HUDEP-2 (cell line): ENCODE measurements around the gene UTS2B.
"Not testable (repeated sequence)": the region's sequence is repeated elsewhere in the genome, so short reads cannot be mapped to it uniquely, and the experiment has no call there.

Experiments
- DNase-seq, 76 experiments: peaks; one replicate each; lab custom pipeline; 2025; ENCODE audit not compliant: unreplicated experiment in 76 of 76; lab: John Stamatoyannopoulos, UW

Gene UTS2B

GRCh38 chr3:191253089-191253799 is 77.1 kb downstream of the UTS2B start:
- no peak for DNase-seq

- no peak for DNase-seq
These were observed 83.7 kb downstream of the UTS2B start for GRCh38 chr3:191246630-191247029.

GRCh38 chr3:191246034-191246433 is 84.3 kb downstream of the UTS2B start:
- DNase-seq, result not testable (repeated sequence)

GRCh38 chr3:191244242-191244867 is 86.0 kb downstream of the UTS2B start:
- DNase-seq, result peak in 1 of 76 experiments; percentile 18

GRCh38 chr3:191240486-191240885 is 89.8 kb downstream of the UTS2B start:
- no peak for DNase-seq

- no peak for DNase-seq
These were observed 90.8 kb downstream of the UTS2B start for GRCh38 chr3:191239407-191240031.

GRCh38 chr3:191238321-191238817 is 92.0 kb downstream of the UTS2B start:
- DNase-seq, result no peak

GRCh38 chr3:191237047-191237882 is 93.1 kb downstream of the UTS2B start:
- no peak for DNase-seq

- no peak for DNase-seq
These were observed 93.7 kb downstream of the UTS2B start for GRCh38 chr3:191236646-191237045.

- no peak for DNase-seq
These were observed 94.7 kb downstream of the UTS2B start for GRCh38 chr3:191235331-191236314.

GRCh38 chr3:191234216-191234615 is 96.1 kb downstream of the UTS2B start:
- DNase-seq, result no peak

GRCh38 chr3:191227541-191227940 is 102.8 kb downstream of the UTS2B start:
- no peak for DNase-seq

- no peak for DNase-seq
These were observed 108.7 kb downstream of the UTS2B start for GRCh38 chr3:191221638-191222037.

GRCh38 chr3:191220908-191221307 is 109.4 kb downstream of the UTS2B start:
- DNase-seq, result no peak

GRCh38 chr3:191217301-191217700 is 113.0 kb downstream of the UTS2B start:
- DNase-seq, result no peak
